Measurements from ENCODE around the gene TACSTD2.
"Not testable (repeated sequence)": the region's sequence is repeated elsewhere in the genome, so short reads cannot be mapped to it uniquely, and the experiment has no call there.

TACSTD2 gene

GRCh38 chr1:58586271-58586670 is 9.2 kb upstream of the TACSTD2 start:
- DNase-seq = no peak

GRCh38 chr1:58585581-58586151 is 8.6 kb upstream of the TACSTD2 start:
- no peak for DNase-seq

GRCh38 chr1:58585166-58585565 is 8.1 kb upstream of the TACSTD2 start:
- no peak for DNase-seq

- DNase-seq = no peak
Observed at GRCh38 chr1:58584082-58584895, 7.2 kb upstream of the TACSTD2 start.

GRCh38 chr1:58583496-58583895 is 6.4 kb upstream of the TACSTD2 start:
- no peak for DNase-seq

- not testable (repeated sequence) for DNase-seq
Observed at GRCh38 chr1:58582143-58582542, 5.1 kb upstream of the TACSTD2 start.

GRCh38 chr1:58581641-58582040 is 4.6 kb upstream of the TACSTD2 start:
- DNase-seq = no peak

- DNase-seq = no peak
Observed at GRCh38 chr1:58580186-58580585, 3.1 kb upstream of the TACSTD2 start.

- DNase-seq = no peak
Observed at GRCh38 chr1:58577654-58578030, 590 bp upstream of the TACSTD2 start.

GRCh38 chr1:58576325-58576726 is 726 bp downstream of the TACSTD2 start:
- no peak for DNase-seq

GRCh38 chr1:58575551-58576324 is 1.3 kb downstream of the TACSTD2 start:
- no peak for DNase-seq

- no peak for DNase-seq
Observed at GRCh38 chr1:58574816-58575215, 2.2 kb downstream of the TACSTD2 start.

GRCh38 chr1:58573705-58574591 is 3.1 kb downstream of the TACSTD2 start:
- no peak for DNase-seq

GRCh38 chr1:58573138-58573537 is 3.9 kb downstream of the TACSTD2 start:
- DNase-seq = no peak

- no peak for DNase-seq
Observed at GRCh38 chr1:58572690-58573089, 4.4 kb downstream of the TACSTD2 start.

GRCh38 chr1:58571616-58572015 is 5.4 kb downstream of the TACSTD2 start:
- no peak for DNase-seq

GRCh38 chr1:58570817-58571216 is 6.2 kb downstream of the TACSTD2 start:
- no peak for DNase-seq

- no peak for DNase-seq
Observed at GRCh38 chr1:58570094-58570493, 7.0 kb downstream of the TACSTD2 start.

- no peak for DNase-seq
Observed at GRCh38 chr1:58568911-58569310, 8.1 kb downstream of the TACSTD2 start.

- DNase-seq = no peak
Observed at GRCh38 chr1:58568271-58568860, 8.7 kb downstream of the TACSTD2 start.

GRCh38 chr1:58566339-58566738 is 10.7 kb downstream of the TACSTD2 start:
- no peak for DNase-seq

- not testable (repeated sequence) for DNase-seq
Observed at GRCh38 chr1:58563715-58564114, 13.3 kb downstream of the TACSTD2 start.
